Effector memory CD4-positive, alpha-beta T cell (primary cell): ENCODE results near the gene LDB1.

Source experiments
- DNase-seq, 3 donors: peaks; one replicate each; pipeline ENCODE4 v3.0.0-alpha.2; 2020
- H3K27ac ChIP-seq: 2 replicates; pipeline ENCODE4 v1.7.0; 2013; ENCODE audit warnings: mild to moderate bottlenecking, low read length, moderate library complexity; ENCODE audit not compliant: insufficient read depth, poor library complexity, severe bottlenecking
- H3K27me3 ChIP-seq: replicated peaks from 2 replicates; pipeline ENCODE4 v1.7.0; 2013; ENCODE audit warnings: mild to moderate bottlenecking, low read length; ENCODE audit not compliant: insufficient read depth, control insufficient read depth, poor library complexity, severe bottlenecking
- H3K36me3 ChIP-seq: 2 replicates; pipeline ENCODE4 v1.7.0; 2013; ENCODE audit warnings: mild to moderate bottlenecking, low read length, moderate library complexity; ENCODE audit not compliant: control insufficient read depth, insufficient read depth
- H3K4me1 ChIP-seq: 2 replicates; pipeline ENCODE4 v1.7.0; 2013; ENCODE audit warnings: low read length, mild to moderate bottlenecking; ENCODE audit not compliant: control insufficient read depth, insufficient read depth, poor library complexity, severe bottlenecking
- H3K4me3 ChIP-seq: 2 replicates; pipeline ENCODE4 v1.7.0; 2013; ENCODE audit warnings: low read length, low read depth, mild to moderate bottlenecking; ENCODE audit not compliant: insufficient read depth, poor library complexity, severe bottlenecking
- H3K9me3 ChIP-seq: 2 replicates; pipeline ENCODE4 v1.7.0; 2013; ENCODE audit warnings: mild to moderate bottlenecking, low read length, moderate library complexity; ENCODE audit not compliant: control insufficient read depth

Gene LDB1

GRCh38 chr10:102151774-102152544 is 31.8 kb upstream of the LDB1 start, which contains the start of gene NOLC1:
Gene NOLC1 (plus strand): TSS chr10:102152389. CDS start chr10:102152411, 22 bp downstream.
- Histone ChIP-seq H3K27me3 (no peaks in the 10 kb centered on the region), H3K36me3 (peaks cover 27% of the 10 kb centered on the region), H3K27ac (peak within 1 kb of the TSS; percentile 83), H3K4me1 (peaks cover 12% of the 10 kb centered on the region), H3K9me3 (no peaks in the 10 kb centered on the region), H3K4me3 (peak within 1 kb of the TSS; percentile 84)
- peak; percentile 99 to 100 (median 100) for DNase-seq

GRCh38 chr10:102150970-102151773 is 31.0 kb upstream of the LDB1 start:
- H3K36me3 ChIP-seq = peaks cover 25% of the 10 kb centered on the region

GRCh38 chr10:102148275-102148674 is 28.1 kb upstream of the LDB1 start:
- DNase-seq = no peak
- Histone ChIP-seq H3K27ac (no peak overlapping the region), H3K4me3 (no peak overlapping the region), H3K36me3 (peaks cover 38% of the 10 kb centered on the region), H3K27me3 (no peaks in the 10 kb centered on the region), H3K4me1 (peaks cover 9% of the 10 kb centered on the region), H3K9me3 (no peaks in the 10 kb centered on the region)

More at GRCh38 chr10:102150970-102151773, 31.0 kb upstream of the LDB1 start:
- DNase-seq = no peak
- H3K4me1 ChIP-seq = peaks cover 12% of the 10 kb centered on the region
- peak overlapping the region; percentile 83 for H3K27ac ChIP-seq
- H3K4me3 ChIP-seq = peak overlapping the region; percentile 20
- no peaks in the 10 kb centered on the region for H3K27me3 ChIP-seq
- H3K9me3 ChIP-seq = no peaks in the 10 kb centered on the region

GRCh38 chr10:102147561-102147960 is 27.4 kb upstream of the LDB1 start:
- Histone ChIP-seq H3K27ac (no peak overlapping the region), H3K36me3 (peaks cover 42% of the 10 kb centered on the region), H3K9me3 (no peaks in the 10 kb centered on the region), H3K4me1 (peaks cover 1% of the 10 kb centered on the region), H3K27me3 (no peaks in the 10 kb centered on the region), H3K4me3 (no peak overlapping the region)
- DNase-seq = no peak

GRCh38 chr10:102146971-102147428 is 26.8 kb upstream of the LDB1 start:
- H3K36me3 ChIP-seq = peaks cover 42% of the 10 kb centered on the region

GRCh38 chr10:102141583-102142107 is 21.5 kb upstream of the LDB1 start:
- Histone ChIP-seq H3K36me3 (peaks cover 62% of the 10 kb centered on the region), H3K4me3 (no peak overlapping the region), H3K27ac (no peak overlapping the region), H3K4me1 (no peaks in the 10 kb centered on the region), H3K9me3 (no peaks in the 10 kb centered on the region), H3K27me3 (no peaks in the 10 kb centered on the region)
- no peak for DNase-seq

More at GRCh38 chr10:102146971-102147428, 26.8 kb upstream of the LDB1 start:
- no peak overlapping the region for H3K4me3 ChIP-seq
- H3K27me3 ChIP-seq = no peaks in the 10 kb centered on the region
- H3K27ac ChIP-seq = no peak overlapping the region
- H3K4me1 ChIP-seq = no peaks in the 10 kb centered on the region
- H3K9me3 ChIP-seq = no peaks in the 10 kb centered on the region
- no peak for DNase-seq

GRCh38 chr10:102140913-102141540 is 20.9 kb upstream of the LDB1 start:
- Histone ChIP-seq H3K36me3 (peaks cover 61% of the 10 kb centered on the region), H3K27ac (no peak overlapping the region), H3K4me3 (no peak overlapping the region), H3K9me3 (no peaks in the 10 kb centered on the region), H3K4me1 (no peaks in the 10 kb centered on the region), H3K27me3 (no peaks in the 10 kb centered on the region)
- DNase-seq = no peak

- Histone ChIP-seq H3K4me1 (no peaks in the 10 kb centered on the region), H3K9me3 (no peaks in the 10 kb centered on the region), H3K27me3 (no peaks in the 10 kb centered on the region), H3K4me3 (no peak overlapping the region), H3K36me3 (peaks cover 61% of the 10 kb centered on the region), H3K27ac (no peak overlapping the region)
- no peak for DNase-seq
These were observed 20.1 kb upstream of the LDB1 start for GRCh38 chr10:102140218-102140617.

- Histone ChIP-seq H3K4me3 (no peak overlapping the region), H3K27me3 (no peaks in the 10 kb centered on the region), H3K27ac (no peak overlapping the region), H3K4me1 (peaks cover 6% of the 10 kb centered on the region), H3K36me3 (peaks cover 59% of the 10 kb centered on the region), H3K9me3 (no peaks in the 10 kb centered on the region)
- no peak for DNase-seq
These were observed 19.3 kb upstream of the LDB1 start for GRCh38 chr10:102139281-102140110.
